GM12878 (cell line): ENCODE results near the gene ZBTB34. TPM values are rescaled to one million over a fixed set of nuclear protein-coding genes. Genes with fewer than 3 reads are reported as not detected.
A peak's percentile ranks its signal among the peaks of the same experiment; 100 is the strongest.

Experiments used
- BACH1 ChIP-seq: fragments of 450-650 bp; IDR thresholded peaks from 2 replicates; pipeline ENCODE4 v1.6.1; 2017; ENCODE audit warnings: mild to moderate bottlenecking, borderline replicate concordance
- EP300 ChIP-seq, 2 experiments: fragments of 150-350 bp in 1 of 2; IDR thresholded peaks; 2 replicates each; pipeline ENCODE4 v1.6.1; 2011 to 2012; ENCODE audit warnings: low read depth in 2 of 2, low read length in 2 of 2, borderline replicate concordance in 1 of 2, improper control_type of control experiment in 1 of 2, inconsistent platforms in 1 of 2; ENCODE audit not compliant: control insufficient read depth in 1 of 2
- EZH2 ChIP-seq: IDR thresholded peaks from 2 replicates; pipeline ENCODE4 v1.6.1; 2012; ENCODE audit warnings: low read depth, mild to moderate bottlenecking, control low read depth, inconsistent platforms, low read length, borderline replicate concordance; ENCODE audit not compliant: control insufficient read depth
- FOS ChIP-seq: IDR thresholded peaks from 3 replicates; pipeline ENCODE4 v1.6.1; 2011; ENCODE audit warnings: borderline replicate concordance; ENCODE audit not compliant: insufficient read length; ENCODE audit errors: extremely low read depth
- FOXM1 ChIP-seq: IDR thresholded peaks from 2 replicates; pipeline ENCODE4 v1.6.1; 2012; ENCODE audit warnings: low read depth, mild to moderate bottlenecking, inconsistent platforms, low read length, moderate library complexity
- GATAD2B ChIP-seq: fragments of 450-650 bp; conservative IDR thresholded peaks from 2 replicates; pipeline ENCODE4 v1.6.1; 2017; ENCODE audit warnings: low read depth, mild to moderate bottlenecking, moderate library complexity
- HDAC2 ChIP-seq: fragments of 200-600 bp; sonication (generic); IDR thresholded peaks from 2 replicates; pipeline ENCODE4 v1.6.1; 2017
- HDGF ChIP-seq: fragments of 450-650 bp; IDR thresholded peaks from 2 replicates; pipeline ENCODE4 v1.6.1; 2016; ENCODE audit warnings: antibody characterized with exemption
- KDM1A ChIP-seq: fragments of 200-600 bp; sonication (generic); IDR thresholded peaks from 2 replicates; pipeline ENCODE4 v1.6.1; 2016; ENCODE audit warnings: borderline replicate concordance
- KLF5 ChIP-seq: fragments of 450-650 bp; IDR thresholded peaks from 2 replicates; pipeline ENCODE4 v1.6.1; 2014; ENCODE audit warnings: mild to moderate bottlenecking; ENCODE audit not compliant: partially characterized antibody
- RAD51 ChIP-seq: fragments of 450-650 bp; IDR thresholded peaks from 2 replicates; pipeline ENCODE4 v1.6.1; 2016; ENCODE audit warnings: moderate library complexity, mild to moderate bottlenecking, inconsistent platforms
- SMAD1 ChIP-seq: fragments of 450-650 bp; IDR thresholded peaks from 2 replicates; pipeline ENCODE4 v1.6.1; 2018; ENCODE audit warnings: mild to moderate bottlenecking, low read depth; ENCODE audit not compliant: partially characterized antibody
- SREBF1 ChIP-seq: IDR thresholded peaks from 2 replicates; pipeline ENCODE4 v1.6.1; 2012; ENCODE audit warnings: mild to moderate bottlenecking, low read length
- STAT1 ChIP-seq: fragments of 450-650 bp; conservative IDR thresholded peaks from 2 replicates; pipeline ENCODE4 v1.6.1; 2014; ENCODE audit warnings: antibody characterized with exemption, mild to moderate bottlenecking
- STAT3 ChIP-seq: IDR thresholded peaks from 2 replicates; pipeline ENCODE4 v1.6.1; 2011; ENCODE audit warnings: low read depth, low read length, improper control_type of control experiment
- TARDBP ChIP-seq: IDR thresholded peaks from 2 replicates; pipeline ENCODE4 v1.6.1; 2016; ENCODE audit warnings: borderline replicate concordance
- ZBED1 ChIP-seq: IDR thresholded peaks from 2 replicates; pipeline ENCODE4 v1.6.1; 2016; ENCODE audit warnings: borderline replicate concordance
- ZNF24 ChIP-seq: fragments of 450-650 bp; IDR thresholded peaks from 2 replicates; pipeline ENCODE4 v1.6.1; 2017; ENCODE audit warnings: antibody characterized with exemption, mild to moderate bottlenecking
- ZNF274 ChIP-seq: IDR thresholded peaks from one replicate; pipeline ENCODE4 v1.8.0; 2011; ENCODE audit not compliant: insufficient read length, insufficient read depth
- ZNF622 ChIP-seq: fragments of 450-650 bp; IDR thresholded peaks from 2 replicates; pipeline ENCODE4 v1.6.1; 2017; ENCODE audit warnings: mild to moderate bottlenecking, inconsistent platforms
- polyA plus RNA-seq, 11 experiments: library from polyadenylated mRNA; depleted of rRNA in 4 of 11; unstranded in 6 of 11; stranded (reverse) in 5 of 11; fragments of >200 nt; fragmentation: Nextera tagmentation in 4 of 11; fragmentation: Illumina TruSeq in 1 of 11; extraction: Ambion mirVana in 4 of 11; extraction: Trizol in 1 of 11; gene quantifications; 1 replicate in 1 of 11; 2 replicates in 10 of 11; pipeline versions ENCODE4 v1.2.1 to v1.2.3, GENCODE V29; 2011 to 2016; ENCODE audit warnings: inconsistent platforms in 2 of 11, missing spikeins in 2 of 11, low read depth in 1 of 11
- total RNA-seq, 4 experiments: library from RNA; depleted of rRNA in 3 of 4; stranded (reverse); fragments of >200 nt in 3 of 4; fragmentation: Illumina TruSeq in 1 of 4; extraction: Trizol in 1 of 4; gene quantifications; 2 replicates each; pipeline versions ENCODE4 v1.2.1 to v1.2.3, GENCODE V29; 2013 to 2021
- TF ChIP-seq, protein P1 (sequence below): IDR thresholded peaks from 2 replicates; pipeline ENCODE4 v1.6.1; 2011; ENCODE audit warnings: borderline replicate concordance, low read depth, mild to moderate bottlenecking, moderate library complexity, low read length; ENCODE audit not compliant: insufficient read depth, poor library complexity, severe bottlenecking
- TF ChIP-seq, protein P2 (sequence below): fragments of 450-650 bp; formaldehyde crosslinking; IDR thresholded peaks from 2 replicates; pipeline ENCODE4 v1.4.0; 2020; ENCODE audit warnings: mild to moderate bottlenecking, moderate library complexity
- TF ChIP-seq, protein P3 (sequence below): fragments of 450-650 bp; IDR thresholded peaks from 2 replicates; pipeline ENCODE4 v1.6.1; 2018; ENCODE audit warnings: mild to moderate bottlenecking, low read depth, moderate library complexity; ENCODE audit not compliant: partially characterized antibody
- TF ChIP-seq, protein P4 (sequence below): IDR thresholded peaks from 2 replicates; pipeline ENCODE4 v1.6.1; 2012; ENCODE audit warnings: low read depth, low read length, improper control_type of control experiment

ZBTB34 gene
- total and polyA plus RNA-seq, 10 of the 15 experiments (the other 5 are each of a cell fraction or from before 2014, with no cell fraction given), result 0.71 to 11.3 (median 3.8) TPM

DNA sequence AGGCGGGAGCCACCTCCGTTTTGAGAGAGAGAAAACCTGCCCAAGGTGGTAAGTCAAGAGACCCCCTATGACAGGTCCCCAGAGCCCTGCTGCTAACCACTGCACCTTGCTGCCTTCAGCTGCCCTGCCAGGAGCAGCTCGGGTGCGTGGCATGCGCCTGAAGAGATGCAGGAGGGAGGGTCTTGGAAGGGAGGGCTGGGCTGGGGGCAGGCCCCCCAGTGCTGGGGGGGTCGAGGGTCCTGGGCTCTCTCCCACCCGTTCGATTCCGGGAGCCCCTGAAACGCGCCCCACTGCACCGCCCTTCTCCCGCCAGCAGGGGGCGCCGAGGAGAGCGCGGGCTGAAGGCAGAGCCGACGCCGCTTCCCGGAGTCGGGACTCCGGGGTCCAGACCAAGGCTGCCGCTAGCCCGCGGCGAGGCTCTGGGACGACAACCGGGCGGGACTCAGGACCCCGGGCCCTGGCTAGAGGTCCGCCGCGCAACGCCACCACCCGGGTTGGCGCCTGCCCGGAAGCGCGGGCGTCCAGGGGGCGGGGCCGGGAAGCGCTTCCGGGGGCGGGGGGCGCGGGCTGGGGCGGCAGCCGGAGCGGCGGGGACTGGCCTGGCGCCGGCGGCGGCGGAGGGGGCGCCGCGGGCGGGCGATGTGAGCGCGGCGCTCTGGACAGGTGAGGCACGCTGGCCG lies at the start of gene ZBTB34 (continued):
- TF ChIP-seq, protein P1, sequence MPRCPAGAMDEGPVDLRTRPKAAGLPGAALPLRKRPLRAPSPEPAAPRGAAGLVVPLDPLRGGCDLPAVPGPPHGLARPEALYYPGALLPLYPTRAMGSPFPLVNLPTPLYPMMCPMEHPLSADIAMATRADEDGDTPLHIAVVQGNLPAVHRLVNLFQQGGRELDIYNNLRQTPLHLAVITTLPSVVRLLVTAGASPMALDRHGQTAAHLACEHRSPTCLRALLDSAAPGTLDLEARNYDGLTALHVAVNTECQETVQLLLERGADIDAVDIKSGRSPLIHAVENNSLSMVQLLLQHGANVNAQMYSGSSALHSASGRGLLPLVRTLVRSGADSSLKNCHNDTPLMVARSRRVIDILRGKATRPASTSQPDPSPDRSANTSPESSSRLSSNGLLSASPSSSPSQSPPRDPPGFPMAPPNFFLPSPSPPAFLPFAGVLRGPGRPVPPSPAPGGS, result no peak
- TF ChIP-seq FOS (no peak), STAT3 (no peak), KLF5 (no peak), HDAC2 (no peak), ZBED1 (no peak), STAT1 (0 out of 2 replicates have a peak, but pooled peaks have one; percentile 20), TARDBP (no peak), ZNF274 (no peak), GATAD2B (peak; percentile 89), EP300 (IDR thresholded peaks at IDR 0.05; ENCODE audit: borderline replicate concordance in 1 of 2, control insufficient read depth in 1 of 2, low read depth in 2 of 2, low read length in 2 of 2) (no peak), BACH1 (peak; percentile 78), SREBF1 (no peak), EZH2 (no peak), RAD51 (no peak), ZNF24 (peak; percentile 38; the same call in 1 of the 2 replicates), HDGF (no peak), FOXM1 (no peak), KDM1A (no peak), SMAD1 (no peak), ZNF622 (no peak)
- TF ChIP-seq, protein P2, sequence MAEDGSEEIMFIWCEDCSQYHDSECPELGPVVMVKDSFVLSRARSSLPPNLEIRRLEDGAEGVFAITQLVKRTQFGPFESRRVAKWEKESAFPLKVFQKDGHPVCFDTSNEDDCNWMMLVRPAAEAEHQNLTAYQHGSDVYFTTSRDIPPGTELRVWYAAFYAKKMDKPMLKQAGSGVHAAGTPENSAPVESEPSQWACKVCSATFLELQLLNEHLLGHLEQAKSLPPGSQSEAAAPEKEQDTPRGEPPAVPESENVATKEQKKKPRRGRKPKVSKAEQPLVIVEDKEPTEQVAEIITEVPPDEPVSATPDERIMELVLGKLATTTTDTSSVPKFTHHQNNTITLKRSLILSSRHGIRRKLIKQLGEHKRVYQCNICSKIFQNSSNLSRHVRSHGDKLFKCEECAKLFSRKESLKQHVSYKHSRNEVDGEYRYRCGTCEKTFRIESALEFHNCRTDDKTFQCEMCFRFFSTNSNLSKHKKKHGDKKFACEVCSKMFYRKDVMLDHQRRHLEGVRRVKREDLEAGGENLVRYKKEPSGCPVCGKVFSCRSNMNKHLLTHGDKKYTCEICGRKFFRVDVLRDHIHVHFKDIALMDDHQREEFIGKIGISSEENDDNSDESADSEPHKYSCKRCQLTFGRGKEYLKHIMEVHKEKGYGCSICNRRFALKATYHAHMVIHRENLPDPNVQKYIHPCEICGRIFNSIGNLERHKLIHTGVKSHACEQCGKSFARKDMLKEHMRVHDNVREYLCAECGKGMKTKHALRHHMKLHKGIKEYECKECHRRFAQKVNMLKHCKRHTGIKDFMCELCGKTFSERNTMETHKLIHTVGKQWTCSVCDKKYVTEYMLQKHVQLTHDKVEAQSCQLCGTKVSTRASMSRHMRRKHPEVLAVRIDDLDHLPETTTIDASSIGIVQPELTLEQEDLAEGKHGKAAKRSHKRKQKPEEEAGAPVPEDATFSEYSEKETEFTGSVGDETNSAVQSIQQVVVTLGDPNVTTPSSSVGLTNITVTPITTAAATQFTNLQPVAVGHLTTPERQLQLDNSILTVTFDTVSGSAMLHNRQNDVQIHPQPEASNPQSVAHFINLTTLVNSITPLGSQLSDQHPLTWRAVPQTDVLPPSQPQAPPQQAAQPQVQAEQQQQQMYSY (CRISPR knock-in tag), result no peak
- TF ChIP-seq, protein P3, sequence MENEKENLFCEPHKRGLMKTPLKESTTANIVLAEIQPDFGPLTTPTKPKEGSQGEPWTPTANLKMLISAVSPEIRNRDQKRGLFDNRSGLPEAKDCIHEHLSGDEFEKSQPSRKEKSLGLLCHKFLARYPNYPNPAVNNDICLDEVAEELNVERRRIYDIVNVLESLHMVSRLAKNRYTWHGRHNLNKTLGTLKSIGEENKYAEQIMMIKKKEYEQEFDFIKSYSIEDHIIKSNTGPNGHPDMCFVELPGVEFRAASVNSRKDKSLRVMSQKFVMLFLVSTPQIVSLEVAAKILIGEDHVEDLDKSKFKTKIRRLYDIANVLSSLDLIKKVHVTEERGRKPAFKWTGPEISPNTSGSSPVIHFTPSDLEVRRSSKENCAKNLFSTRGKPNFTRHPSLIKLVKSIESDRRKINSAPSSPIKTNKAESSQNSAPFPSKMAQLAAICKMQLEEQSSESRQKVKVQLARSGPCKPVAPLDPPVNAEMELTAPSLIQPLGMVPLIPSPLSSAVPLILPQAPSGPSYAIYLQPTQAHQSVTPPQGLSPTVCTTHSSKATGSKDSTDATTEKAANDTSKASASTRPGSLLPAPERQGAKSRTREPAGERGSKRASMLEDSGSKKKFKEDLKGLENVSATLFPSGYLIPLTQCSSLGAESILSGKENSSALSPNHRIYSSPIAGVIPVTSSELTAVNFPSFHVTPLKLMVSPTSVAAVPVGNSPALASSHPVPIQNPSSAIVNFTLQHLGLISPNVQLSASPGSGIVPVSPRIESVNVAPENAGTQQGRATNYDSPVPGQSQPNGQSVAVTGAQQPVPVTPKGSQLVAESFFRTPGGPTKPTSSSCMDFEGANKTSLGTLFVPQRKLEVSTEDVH, result no peak
- TF ChIP-seq, protein P4, sequence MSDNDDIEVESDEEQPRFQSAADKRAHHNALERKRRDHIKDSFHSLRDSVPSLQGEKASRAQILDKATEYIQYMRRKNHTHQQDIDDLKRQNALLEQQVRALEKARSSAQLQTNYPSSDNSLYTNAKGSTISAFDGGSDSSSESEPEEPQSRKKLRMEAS, result no peak
